Lower leg skin (tissue), 3 donors: ENCODE measurements around the gene ADGRL3.

Source experiments
- CTCF ChIP-seq, 3 donors: fragments of 450-650 bp; IDR thresholded peaks; one replicate each; pipeline ENCODE4 v1.5.1; 2016; ENCODE audit warnings: antibody characterized with exemption in 3 of 3, mild to moderate bottlenecking in 3 of 3, moderate library complexity in 2 of 3
- POLR2A ChIP-seq, 2 donors: fragments of 450-650 bp; IDR thresholded peaks; one replicate each; pipeline ENCODE4 v1.6.1; 2016 to 2017; ENCODE audit warnings: antibody characterized with exemption in 2 of 2, mild to moderate bottlenecking in 1 of 2, moderate library complexity in 1 of 2

GRCh38 chr4:61716426-61716825 is 516.3 kb downstream of the ADGRL3 start:
- no peak for TF ChIP-seq CTCF (IDR thresholded peaks at IDR 0.05)
- no peak for TF ChIP-seq POLR2A (IDR thresholded peaks at IDR 0.05)
